GM12878 (cell line): ENCODE measurements around the gene EMILIN2. TPM values are rescaled to one million over a fixed set of nuclear protein-coding genes. Genes with fewer than 3 reads are reported as not detected.

Experiments used
- ATAC-seq: fragments of 200-7000 bp; cut with Tn5 transposase; 3 replicates; pipeline ENCODE4 v1.9.1; 2020; ENCODE audit warnings: mild to moderate bottlenecking, moderate library complexity
- BruUV-seq: library from RNA; stranded (reverse); fragments of 400-500 nt; replicated peaks from 2 replicates; lab custom pipeline; 2021; lab: Mats Ljungman, UMichigan
- CTCF ChIA-PET: fragments of 300-600 bp; sonication (Branson Sonifier 250); formaldehyde crosslinking; extraction: SDS; loops from one replicate; lab custom pipeline; 2021; ENCODE audit warnings: inconsistent platforms; lab: Yijun Ruan, JAX
- POLR2A ChIA-PET: fragments of 350-600 bp; formaldehyde crosslinking; extraction: SDS; loops from one replicate; lab custom pipeline; 2021; ENCODE audit warnings: inconsistent platforms; lab: Charles Lee
- RAD21 ChIA-PET: fragments of 300-600 bp; sonication (Branson Sonifier 250); formaldehyde crosslinking; loops from one replicate; lab custom pipeline; 2023; ENCODE audit warnings: antibody characterized with exemption; ENCODE audit not compliant: unreplicated experiment; lab: Charles Lee
- SMC1A ChIA-PET: fragments of 300-600 bp; sonication (Branson Sonifier 250); formaldehyde crosslinking; loops from one replicate; lab custom pipeline; 2023; ENCODE audit not compliant: unreplicated experiment, uncharacterized antibody; lab: Charles Lee
- DNase-seq: peaks from one replicate; pipeline ENCODE4 v3.0.0-alpha.2; 2011; ENCODE audit warnings: low read depth, low spot score
- FAIRE-seq: peaks from 3 replicates; lab custom pipeline; 2011; peaks lifted over from hg19 to GRCh38; lab: Jason Lieb, UNC
- H2AFZ ChIP-seq: 2 replicates; pipeline ENCODE4 v1.6.0; 2011; ENCODE audit warnings: low read depth, low read length, control low read depth; ENCODE audit not compliant: control insufficient read depth
- H3K27ac ChIP-seq: 2 replicates; pipeline ENCODE4 v1.5.1; 2011; ENCODE audit warnings: control low read depth; ENCODE audit not compliant: control insufficient read depth, insufficient read depth
- H3K27me3 ChIP-seq, 2 experiments: replicated peaks in 1 of 2; 2 replicates each; pipeline versions ENCODE4 v1.6.0 to v1.6.1; 2011; ENCODE audit warnings: low read length in 1 of 2; ENCODE audit not compliant: control insufficient read depth in 2 of 2, insufficient read depth in 2 of 2
- H3K36me3 ChIP-seq, 2 experiments: 2 replicates each; pipeline ENCODE4 v1.5.1; 2011; ENCODE audit warnings: low read length in 1 of 2; ENCODE audit not compliant: control insufficient read depth in 2 of 2, insufficient read depth in 2 of 2
- H3K4me1 ChIP-seq: 2 replicates; pipeline ENCODE4 v1.6.1; 2011; ENCODE audit warnings: mild to moderate bottlenecking, low read length, moderate library complexity, mixed read lengths; ENCODE audit not compliant: control insufficient read depth, insufficient read depth
- H3K4me2 ChIP-seq: 2 replicates; pipeline ENCODE4 v1.6.0; 2011; ENCODE audit warnings: control low read depth; ENCODE audit not compliant: control insufficient read depth, insufficient read depth
- H3K4me3 ChIP-seq: fragments of 200-600 bp; sonication (generic); 2 replicates; pipeline ENCODE4 v1.5.1; 2016
- H3K79me2 ChIP-seq: 2 replicates; pipeline ENCODE4 v1.6.0; 2011; ENCODE audit warnings: low read length; ENCODE audit not compliant: control insufficient read depth, insufficient read depth
- H3K9ac ChIP-seq: 2 replicates; pipeline ENCODE4 v1.8.0; 2011; ENCODE audit warnings: low read length, control low read depth, mixed read lengths; ENCODE audit not compliant: control insufficient read depth, insufficient read depth
- H3K9me3 ChIP-seq: replicated peaks from 3 replicates; pipeline ENCODE4 v1.5.1; 2011; ENCODE audit warnings: mild to moderate bottlenecking, low read length; ENCODE audit not compliant: control insufficient read depth, insufficient read depth
- H4K20me1 ChIP-seq: 2 replicates; pipeline ENCODE4 v1.6.0; 2011; ENCODE audit not compliant: control insufficient read depth, insufficient read depth
- ATF7 ChIP-seq: fragments of 450-650 bp; IDR thresholded peaks from 2 replicates; pipeline ENCODE4 v1.6.1; 2016; ENCODE audit warnings: low read depth, mild to moderate bottlenecking
- BHLHE40 ChIP-seq, 2 experiments: fragments of 450-650 bp in 1 of 2; IDR thresholded peaks; 2 replicates each; pipeline ENCODE4 v1.6.1; 2011 to 2017; ENCODE audit warnings: low read depth in 2 of 2, borderline replicate concordance in 1 of 2, improper control_type of control experiment in 1 of 2, low read length in 1 of 2, mild to moderate bottlenecking in 1 of 2
- CBX5 ChIP-seq: sonication (generic); IDR thresholded peaks from 2 replicates; pipeline ENCODE4 v1.6.1; 2016; ENCODE audit warnings: low read depth, moderate library complexity, mild to moderate bottlenecking, inconsistent platforms
- JUNB ChIP-seq: IDR thresholded peaks from 2 replicates; pipeline ENCODE4 v1.6.1; 2016; ENCODE audit warnings: antibody characterized with exemption, mild to moderate bottlenecking
- MXI1 ChIP-seq: fragments of 150-350 bp; IDR thresholded peaks from 2 replicates; pipeline ENCODE4 v1.6.1; 2011; ENCODE audit warnings: low read depth, mild to moderate bottlenecking, inconsistent platforms, low read length, improper control_type of control experiment
- MYB ChIP-seq: fragments of 150-350 bp; IDR thresholded peaks from 2 replicates; pipeline ENCODE4 v1.6.1; 2014; ENCODE audit warnings: mild to moderate bottlenecking, low read depth, low read length, borderline replicate concordance
- NFIC ChIP-seq: IDR thresholded peaks from 2 replicates; pipeline ENCODE4 v1.6.1; 2012; ENCODE audit warnings: low read depth, mild to moderate bottlenecking, inconsistent platforms, low read length, moderate library complexity
- POU2F2 ChIP-seq: IDR thresholded peaks from 3 replicates; pipeline ENCODE4 v1.6.1; 2011; ENCODE audit warnings: low read depth, mild to moderate bottlenecking, low read length, borderline replicate concordance
- STAT1 ChIP-seq: fragments of 450-650 bp; conservative IDR thresholded peaks from 2 replicates; pipeline ENCODE4 v1.6.1; 2014; ENCODE audit warnings: antibody characterized with exemption, mild to moderate bottlenecking
- ZNF274 ChIP-seq: IDR thresholded peaks from one replicate; pipeline ENCODE4 v1.8.0; 2011; ENCODE audit not compliant: insufficient read length, insufficient read depth
- WGBS: methylation state at CpG from one replicate; pipeline ENCODE4 v1.1.6; 2016; ENCODE audit warnings: low lambda C conversion rate; ENCODE audit not compliant: insufficient replicate concordance, insufficient coverage; ENCODE audit errors: missing lambda C conversion rate; 5-methylcytosine and 5-hydroxymethylcytosine counted together
- in situ Hi-C: fragments of 300-500 bp; cut with MboI; formaldehyde crosslinking; loops from 9 replicates; pipeline ENCODE4 v1.14.3; 2018; ENCODE audit warnings: mixed read lengths
- intact Hi-C: fragments of 100-400 bp; cut with micrococcal nuclease; formaldehyde crosslinking; loops from one replicate; pipeline ENCODE4 v1.14.2; 2022; ENCODE audit not compliant: unreplicated experiment
- polyA plus RNA-seq, 11 experiments: library from polyadenylated mRNA; depleted of rRNA in 4 of 11; unstranded in 6 of 11; stranded (reverse) in 5 of 11; fragments of >200 nt; fragmentation: Nextera tagmentation in 4 of 11; fragmentation: Illumina TruSeq in 1 of 11; extraction: Ambion mirVana in 4 of 11; extraction: Trizol in 1 of 11; gene quantifications; 1 replicate in 1 of 11; 2 replicates in 10 of 11; pipeline versions ENCODE4 v1.2.1 to v1.2.3, GENCODE V29; 2011 to 2016; ENCODE audit warnings: inconsistent platforms in 2 of 11, missing spikeins in 2 of 11, low read depth in 1 of 11
- total RNA-seq, 4 experiments: library from RNA; depleted of rRNA in 3 of 4; stranded (reverse); fragments of >200 nt in 3 of 4; fragmentation: Illumina TruSeq in 1 of 4; extraction: Trizol in 1 of 4; gene quantifications; 2 replicates each; pipeline versions ENCODE4 v1.2.1 to v1.2.3, GENCODE V29; 2013 to 2021

The EMILIN2 gene
- total and polyA plus RNA-seq, 10 of the 15 experiments (the other 5 are each of a cell fraction or from before 2014, with no cell fraction given), result 0.58 to 18.4 (median 5.9) TPM

DNA sequence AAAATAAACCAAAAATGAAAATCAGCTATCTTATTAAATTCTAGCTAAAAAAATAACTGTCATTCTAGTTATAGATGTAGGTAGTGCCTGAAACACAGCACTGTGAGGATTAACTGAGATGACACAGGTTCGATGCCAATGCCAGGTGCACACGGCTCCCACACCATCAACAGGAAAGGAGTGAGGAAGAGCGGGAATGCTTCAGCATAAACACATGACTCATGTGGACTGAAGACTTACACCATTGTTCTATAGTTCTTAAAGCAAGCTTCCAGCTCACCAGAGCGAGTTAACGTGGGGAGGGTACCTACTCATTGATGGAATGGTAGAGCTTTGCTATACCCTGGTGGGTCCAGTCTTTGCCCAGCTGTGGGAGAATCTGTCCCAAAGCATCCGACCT is 76.7 kb downstream of the EMILIN2 start (continued):
- TF ChIP-seq BHLHE40 (IDR thresholded peaks at IDR 0.05; ENCODE audit: borderline replicate concordance in 1 of 2, low read depth in 2 of 2, low read length in 1 of 2) (no peak), ATF7 (no peak), MXI1 (no peak), POU2F2 (no peak), CBX5 (no peak), NFIC (no peak), ZNF274 (no peak)

- ChIA-PET SMC1A (interaction anchor here (1.0 to 1.8 kb wide), 3 partner anchors 9 to 60 kb away, joined by 3 to 6 read pairs (median 3); no protein-coding TSS in a partner anchor), CTCF (interaction anchor here (0.6 to 3.3 kb wide), 4 partner anchors 9 to 1700 kb away, joined by 3 to 12 read pairs (median 4); no protein-coding TSS in a partner anchor), RAD21 (interaction anchor here (11.1 kb wide), 1 partner anchor 61 kb away, joined by 238 read pairs; no protein-coding TSS in a partner anchor), POLR2A (no interaction called here)
- in situ Hi-C loops (no loop called here), intact Hi-C loops (no loop called here)
- H3K4me2 ChIP-seq, result no peak overlapping the region
- DNase-seq, result no peak
- H3K27ac ChIP-seq, result no peak overlapping the region
- H3K4me1 ChIP-seq, result no peaks in the 10 kb centered on the region
- H2AFZ ChIP-seq, result no peak overlapping the region
- no peak for FAIRE-seq
- no peaks in the 10 kb centered on the region for H3K79me2 ChIP-seq
- H3K36me3 ChIP-seq, result peaks cover 11 to 38% of the 10 kb centered on the region in 2 experiments
- ATAC-seq, result no peak
- no peaks in the 10 kb centered on the region for H3K9me3 ChIP-seq
- no peak overlapping the region for H3K4me3 ChIP-seq
- no peaks in the 10 kb centered on the region for H4K20me1 ChIP-seq
- no peak for TF ChIP-seq JUNB
- no peak for TF ChIP-seq STAT1
- TF ChIP-seq MYB, result no peak
- 97% methylated on average over 12 of the region's 12 CpGs for WGBS
- BruUV-seq, result no TSS peak
- H3K9ac ChIP-seq, result no peak overlapping the region
- no peaks in the 10 kb centered on the region for H3K27me3 ChIP-seq
Observed at GRCh38 chr18:2924920-2925319, 78.1 kb downstream of the EMILIN2 start.
